HepG2 (cell line): ENCODE results near the gene PDIK1L. TPM values are rescaled to one million over a fixed set of nuclear protein-coding genes. Genes with fewer than 3 reads are reported as not detected.

Experiments
- ATAC-seq: fragments of 200-7000 bp; cut with Tn5 transposase; 3 replicates; pipeline ENCODE4 v1.9.1; 2020; ENCODE audit warnings: mild to moderate bottlenecking, moderate library complexity
- BruUV-seq: library from RNA; stranded (reverse); fragments of 400-500 nt; replicated peaks from 2 replicates; lab custom pipeline; 2021; lab: Mats Ljungman, UMichigan
- CTCF ChIA-PET: fragments of 300-600 bp; formaldehyde crosslinking; extraction: SDS; loops from one replicate; lab custom pipeline; 2021; ENCODE audit warnings: low total read pairs, inconsistent platforms, low intra/inter-chr PET ratio; lab: Yijun Ruan, JAX
- POLR2A ChIA-PET: fragments of 350-600 bp; sonication (Branson Sonifier 250); formaldehyde crosslinking; loops from one replicate; lab custom pipeline; 2020; ENCODE audit warnings: antibody characterized with exemption, inconsistent platforms; lab: Yijun Ruan, JAX
- DNase-seq: peaks from one replicate; pipeline ENCODE4 v3.0.0-alpha.2; 2015; ENCODE audit warnings: low spot score
- FAIRE-seq: peaks from 3 replicates; lab custom pipeline; 2011; peaks lifted over from hg19 to GRCh38; lab: Jason Lieb, UNC
- H2AFZ ChIP-seq: one replicate; pipeline ENCODE4 v1.6.1; 2011; ENCODE audit warnings: low read length, inconsistent platforms
- H3K27ac ChIP-seq: fragments of 300-600 bp; 3 replicates; pipeline ENCODE4 v1.8.0; 2011; ENCODE audit warnings: mixed run types, mild to moderate bottlenecking, mixed read lengths, low read length, inconsistent platforms; ENCODE audit not compliant: insufficient read depth; ENCODE audit errors: extremely low read length
- H3K27me3 ChIP-seq, 2 experiments: fragments of 200-600 bp in 1 of 2; 2 replicates in 1 of 2; 3 replicates in 1 of 2; pipeline versions ENCODE4 v1.6.0 to v1.8.0; 2011; ENCODE audit warnings: low read length in 2 of 2, mild to moderate bottlenecking in 2 of 2, moderate library complexity in 2 of 2, inconsistent platforms in 1 of 2; ENCODE audit not compliant: insufficient read depth in 2 of 2, control insufficient read depth in 1 of 2
- H3K36me3 ChIP-seq, 2 experiments: fragments of 200-600 bp in 1 of 2; replicated peaks in 1 of 2; 2 replicates in 1 of 2; 3 replicates in 1 of 2; pipeline versions ENCODE4 v1.5.1 to v1.8.0; 2011; ENCODE audit warnings: low read length in 2 of 2, inconsistent platforms in 1 of 2; ENCODE audit not compliant: insufficient read depth in 2 of 2, control insufficient read depth in 1 of 2
- H3K4me1 ChIP-seq: 2 replicates; pipeline ENCODE4 v1.5.1; 2012; ENCODE audit warnings: low read length, inconsistent platforms; ENCODE audit not compliant: insufficient read depth
- H3K4me2 ChIP-seq: 2 replicates; pipeline ENCODE4 v1.6.0; 2011; ENCODE audit warnings: low read depth, low read length, inconsistent platforms
- H3K4me3 ChIP-seq, 3 experiments: fragments of 200-600 bp in 1 of 3; sonication (generic), shearing (Covaris generic) in 1 of 3; replicated peaks in 1 of 3; 2 replicates each; pipeline ENCODE4 v1.5.1; 2011 to 2016; ENCODE audit warnings: low read length in 3 of 3, inconsistent platforms in 2 of 3, low read depth in 2 of 3, mild to moderate bottlenecking in 2 of 3, control low read depth in 1 of 3, mixed read lengths in 1 of 3; ENCODE audit not compliant: insufficient read depth in 1 of 3
- H3K79me2 ChIP-seq: one replicate; pipeline ENCODE4 v1.6.1; 2011; ENCODE audit warnings: low read length, inconsistent platforms; ENCODE audit not compliant: insufficient read depth
- H3K9ac ChIP-seq: 2 replicates; pipeline ENCODE4 v1.6.0; 2011; ENCODE audit warnings: mild to moderate bottlenecking, low read depth, low read length, inconsistent platforms; ENCODE audit not compliant: insufficient read depth
- H3K9me3 ChIP-seq: 2 replicates; pipeline ENCODE4 v1.5.1; 2012; ENCODE audit warnings: mild to moderate bottlenecking, low read length
- H4K20me1 ChIP-seq: 2 replicates; pipeline ENCODE4 v1.6.0; 2011; ENCODE audit warnings: inconsistent platforms, mild to moderate bottlenecking, low read length, moderate library complexity; ENCODE audit not compliant: insufficient read depth
- REL ChIP-seq: sonication (generic); formaldehyde crosslinking; conservative IDR thresholded peaks from 2 replicates; pipeline ENCODE4 v1.8.0; 2022; ENCODE audit warnings: mild to moderate bottlenecking, missing genetic modification reagents, moderate library complexity
- ZKSCAN1 ChIP-seq: fragments of 150-350 bp; IDR thresholded peaks from 2 replicates; pipeline ENCODE4 v1.6.1; 2014; ENCODE audit warnings: low read length
- ZNF235 ChIP-seq: sonication (generic); formaldehyde crosslinking; IDR thresholded peaks from 2 replicates; pipeline ENCODE4 v1.8.1; 2023; ENCODE audit warnings: mild to moderate bottlenecking, missing genetic modification reagents, borderline replicate concordance
- ZNF704 ChIP-seq: sonication (generic); formaldehyde crosslinking; IDR thresholded peaks from 2 replicates; pipeline ENCODE4 v1.8.1; 2023; ENCODE audit warnings: mild to moderate bottlenecking, inconsistent platforms, moderate library complexity, missing genetic modification reagents, borderline replicate concordance
- WGBS: methylation state at CpG from one replicate; pipeline ENCODE4 v1.1.6; 2017; ENCODE audit warnings: low lambda C conversion rate; 5-methylcytosine and 5-hydroxymethylcytosine counted together
- in situ Hi-C: cut with HindIII; loops from 2 replicates; pipeline ENCODE4 v1.10.0; 2017; ENCODE audit warnings: low pct_unique_long_range_greater_than_20kb; ENCODE audit not compliant: extremely low pct_ligation_motif_present
- intact Hi-C: fragments of 100-400 bp; cut with micrococcal nuclease; formaldehyde crosslinking; loops from one replicate; pipeline ENCODE4 v1.10.0; 2022; ENCODE audit not compliant: unreplicated experiment
- polyA plus RNA-seq, 8 experiments: library from polyadenylated mRNA; depleted of rRNA in 3 of 8; stranded (reverse) in 7 of 8; unstranded in 1 of 8; fragments of >200 nt; fragmentation: Illumina TruSeq in 4 of 8; extraction: Trizol in 4 of 8; gene quantifications; 2 replicates each; pipeline versions ENCODE4 v1.2.1 to v1.2.3, GENCODE V29; 2011 to 2016; ENCODE audit warnings: low read depth in 4 of 8, missing spikeins in 1 of 8, mixed read lengths in 1 of 8; ENCODE audit not compliant: insufficient read depth in 1 of 8
- total RNA-seq, 5 experiments: library from RNA; depleted of rRNA; stranded (reverse); fragments of >200 nt; fragmentation: Illumina TruSeq; extraction: Trizol; gene quantifications; 2 replicates each; pipeline ENCODE4 v1.2.3, GENCODE V29; 2016; ENCODE audit warnings: low read depth in 1 of 5

Gene PDIK1L
- total and polyA plus RNA-seq, 2 of the 13 experiments (the other 11 are each of a cell fraction or from before 2014, with no cell fraction given), result 1.9 to 4.6 TPM

DNA sequence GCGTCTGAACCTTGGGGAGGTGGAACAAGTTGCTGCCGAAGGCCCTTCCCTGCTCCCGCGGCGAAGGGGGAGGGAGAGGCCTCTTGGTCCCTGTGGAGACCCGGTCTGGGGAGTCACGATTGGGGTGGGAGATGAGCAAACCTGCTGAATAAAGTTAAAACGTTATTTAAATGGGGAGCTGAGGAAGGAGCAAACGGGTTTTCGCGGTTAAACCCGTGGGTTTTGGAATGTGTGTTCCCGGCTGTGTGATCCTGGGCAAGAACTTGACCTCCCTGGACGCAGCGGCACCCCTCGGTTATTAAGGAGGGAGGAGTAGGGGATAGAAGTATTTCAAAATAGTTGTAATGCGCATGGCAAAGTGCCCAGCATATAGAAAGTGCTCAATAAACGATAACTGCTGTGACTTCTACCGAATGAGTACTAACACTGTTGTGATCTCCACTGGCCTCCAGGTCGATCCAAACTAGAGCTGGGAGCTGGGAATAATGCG lies 50.6 kb downstream of the PDIK1L start:
- ATAC-seq (no peak), FAIRE-seq (no peak), DNase-seq (no peak)
- H3K4me1 ChIP-seq, result peaks cover 43% of the 10 kb centered on the region
- no peak overlapping the region for H3K27ac ChIP-seq
- no peak overlapping the region for H3K9ac ChIP-seq
- in situ Hi-C loops, result loop anchor here (10.0 kb wide), 1 partner anchor 267 kb away; no protein-coding TSS in a partner anchor
- TF ChIP-seq ZNF704 (no peak), REL (CRISPR knock-in tag) (0 out of 2 replicates have a peak, but pooled peaks have one; percentile 54)
- CTCF ChIA-PET, result no interaction called here
- no peaks in the 10 kb centered on the region for H3K79me2 ChIP-seq
- H4K20me1 ChIP-seq, result no peaks in the 10 kb centered on the region
- no peaks in the 10 kb centered on the region for H3K9me3 ChIP-seq
- BruUV-seq, result no TSS peak
- WGBS, result 14% methylated on average over 21 of the region's 21 CpGs
- peak overlapping the region; percentile 78 for H3K4me2 ChIP-seq
- H3K27me3 ChIP-seq, result peaks cover 10 to 65% of the 10 kb centered on the region in 2 experiments; a peak in 4 of 5 replicates
- H2AFZ ChIP-seq, result no peak overlapping the region
- peak overlapping the region; percentile 42 to 76 (median 47); a peak in 5 of 6 replicates for H3K4me3 ChIP-seq
- POLR2A ChIA-PET, result no interaction called here
- intact Hi-C loops, result loop anchor here (5.0 kb wide), 2 partner anchors 50 to 125 kb away; partner anchors contain the start of gene PDIK1L
- H3K36me3 ChIP-seq, result no peaks in the 10 kb centered on the region

GRCh38 chr1:26163684-26164035 lies 52.0 kb downstream of the PDIK1L start:
- no peak overlapping the region for H3K27ac ChIP-seq
- no peaks in the 10 kb centered on the region for H3K36me3 ChIP-seq
- H3K4me1 ChIP-seq, result peaks cover 33% of the 10 kb centered on the region
- no peak for FAIRE-seq
- BruUV-seq, result no TSS peak
- no peak overlapping the region for H3K9ac ChIP-seq
- no peaks in the 10 kb centered on the region for H3K79me2 ChIP-seq
- H4K20me1 ChIP-seq, result no peaks in the 10 kb centered on the region
- in situ Hi-C loops (loop anchor here (10.0 kb wide), 1 partner anchor 269 kb away; no protein-coding TSS in a partner anchor), intact Hi-C loops (loop anchor here (5.0 kb wide), 2 partner anchors 51 to 126 kb away; partner anchors contain the start of gene PDIK1L)
- ChIA-PET POLR2A (interaction anchor here (0.6 kb wide), 1 partner anchor 148 kb away, joined by 3 read pairs; no protein-coding TSS in a partner anchor), CTCF (interaction anchor here (1.7 to 2.0 kb wide), 2 partner anchors 58 to 70 kb away, joined by 6 to 11 read pairs; partner anchors contain the start of gene CEP85)
- no peak overlapping the region for H2AFZ ChIP-seq
- no peaks in the 10 kb centered on the region for H3K9me3 ChIP-seq
- no peak for DNase-seq
- peaks cover 10 to 55% of the 10 kb centered on the region in 2 experiments; a peak in 4 of 5 replicates for H3K27me3 ChIP-seq
- 71% methylated on average over 6 of the region's 9 CpGs for WGBS
- no peak for ATAC-seq
- peak overlapping the region; percentile 50 to 76 (median 64); a peak in 5 of 6 replicates for H3K4me3 ChIP-seq
- H3K4me2 ChIP-seq, result peak overlapping the region; percentile 89
- TF ChIP-seq ZNF235 (CRISPR knock-in tag) (no peak), ZKSCAN1 (peak; percentile 94)
